GM21526 (cell line): ENCODE data around the gene ANKFN1.

Experiments
- ATAC-seq: cut with Tn5 transposase; IDR thresholded peaks from one replicate; pipeline ENCODE4 v1.9.1; 2021; ENCODE audit warnings: moderate library complexity; ENCODE audit not compliant: unreplicated experiment, low FRiP score

ANKFN1 gene

GRCh38 chr17:56142325-56142724 lies 10.9 kb upstream of the ANKFN1 start:
- no peak for ATAC-seq

- no peak for ATAC-seq
Measured at GRCh38 chr17:56142781-56143180, 10.5 kb upstream of the ANKFN1 start.

- ATAC-seq, result no peak
Measured at GRCh38 chr17:56144223-56144622, 9.1 kb upstream of the ANKFN1 start.

- ATAC-seq, result no peak
Measured at GRCh38 chr17:56146534-56146933, 6.7 kb upstream of the ANKFN1 start.

- no peak for ATAC-seq
Measured at GRCh38 chr17:56148333-56148732, 4.9 kb upstream of the ANKFN1 start.

- ATAC-seq, result no peak
Measured at GRCh38 chr17:56149266-56150036, 3.8 kb upstream of the ANKFN1 start.

- ATAC-seq, result no peak
Measured at GRCh38 chr17:56150649-56151048, 2.6 kb upstream of the ANKFN1 start.

- ATAC-seq, result no peak
Measured at GRCh38 chr17:56157845-56158244, 4.6 kb downstream of the ANKFN1 start.

GRCh38 chr17:56158344-56158743 lies 5.1 kb downstream of the ANKFN1 start:
- ATAC-seq, result no peak

GRCh38 chr17:56158915-56159825 lies 5.9 kb downstream of the ANKFN1 start:
- ATAC-seq, result no peak

GRCh38 chr17:56159826-56160380 lies 6.6 kb downstream of the ANKFN1 start:
- no peak for ATAC-seq

- no peak for ATAC-seq
Measured at GRCh38 chr17:56160422-56160821, 7.1 kb downstream of the ANKFN1 start.

GRCh38 chr17:56165072-56165641 lies 11.9 kb downstream of the ANKFN1 start:
- no peak for ATAC-seq

- no peak for ATAC-seq
Measured at GRCh38 chr17:56167491-56167890, 14.2 kb downstream of the ANKFN1 start.

- ATAC-seq, result no peak
Measured at GRCh38 chr17:56169621-56170020, 16.3 kb downstream of the ANKFN1 start.

GRCh38 chr17:56171186-56171959 lies 18.1 kb downstream of the ANKFN1 start:
- no peak for ATAC-seq

- no peak for ATAC-seq
Measured at GRCh38 chr17:56172517-56172982, 19.3 kb downstream of the ANKFN1 start.

GRCh38 chr17:56173026-56173425 lies 19.8 kb downstream of the ANKFN1 start:
- ATAC-seq, result no peak

- ATAC-seq, result no peak
Measured at GRCh38 chr17:56173958-56174835, 20.9 kb downstream of the ANKFN1 start.
